Common myeloid progenitor, CD34-positive (primary cell): ENCODE data around the gene CAPN11.

Experiments used
- CTCF ChIA-PET: fragments of 350-600 bp; sonication (Branson Sonifier 250); formaldehyde crosslinking; loops from one replicate; lab custom pipeline; 2021; ENCODE audit warnings: antibody characterized with exemption; lab: Charles Lee
- POLR2A ChIA-PET: fragments of 350-600 bp; sonication (Branson Sonifier 250); formaldehyde crosslinking; loops from one replicate; lab custom pipeline; 2021; ENCODE audit warnings: antibody characterized with exemption; lab: Charles Lee
- DNase-seq, 3 donors: peaks; one replicate each; pipeline versions ENCODE4 v3.0.0 to v3.0.0-alpha.2; 2013
- H3K27ac ChIP-seq, 2 experiments: 1 replicate in 1 of 2; 2 replicates in 1 of 2; pipeline ENCODE4 v1.7.0; 2013; ENCODE audit warnings: inconsistent platforms in 2 of 2, low read length in 2 of 2, mild to moderate bottlenecking in 2 of 2, low read depth in 1 of 2, moderate library complexity in 1 of 2; ENCODE audit not compliant: severe bottlenecking in 2 of 2, insufficient read depth in 1 of 2, poor library complexity in 1 of 2
- H3K27me3 ChIP-seq, 5 experiments: replicated peaks in 2 of 5; 1 replicate in 3 of 5; 2 replicates in 2 of 5; pipeline versions ENCODE4 v1.6.1 to v1.7.0; 2013; ENCODE audit warnings: low read length in 4 of 5, mild to moderate bottlenecking in 2 of 5, moderate library complexity in 2 of 5, inconsistent platforms in 1 of 5; ENCODE audit not compliant: insufficient read depth in 5 of 5, control insufficient read depth in 4 of 5
- H3K36me3 ChIP-seq, 4 experiments: 1 replicate in 2 of 4; 2 replicates in 2 of 4; pipeline versions ENCODE4 v1.6.1 to v1.7.0; 2013; ENCODE audit warnings: low read length in 3 of 4, control low read depth in 1 of 4, mild to moderate bottlenecking in 1 of 4; ENCODE audit not compliant: control insufficient read depth in 4 of 4, insufficient read depth in 4 of 4
- H3K4me1 ChIP-seq, 4 experiments: 1 replicate in 3 of 4; 2 replicates in 1 of 4; pipeline versions ENCODE4 v1.6.1 to v1.7.1; 2013; ENCODE audit warnings: low read length in 3 of 4, mild to moderate bottlenecking in 3 of 4, control low read depth in 1 of 4, inconsistent platforms in 1 of 4, moderate library complexity in 1 of 4; ENCODE audit not compliant: control insufficient read depth in 4 of 4, insufficient read depth in 4 of 4; ENCODE audit errors: control extremely low read depth in 1 of 4
- H3K4me3 ChIP-seq, 7 experiments: 1 replicate in 4 of 7; 2 replicates in 3 of 7; pipeline versions ENCODE4 v1.5.1 to v1.7.0; 2013; ENCODE audit warnings: mild to moderate bottlenecking in 7 of 7, low read length in 6 of 7, moderate library complexity in 6 of 7, inconsistent platforms in 2 of 7, low read depth in 2 of 7, control low read depth in 1 of 7; ENCODE audit not compliant: insufficient read depth in 4 of 7, control insufficient read depth in 1 of 7; ENCODE audit errors: extremely low read depth in 1 of 7
- H3K9me3 ChIP-seq, 5 experiments: 1 replicate in 4 of 5; 2 replicates in 1 of 5; pipeline versions ENCODE4 v1.6.1 to v1.7.1; 2013; ENCODE audit warnings: low read length in 4 of 5, mild to moderate bottlenecking in 2 of 5, inconsistent platforms in 1 of 5, low read depth in 1 of 5, moderate library complexity in 1 of 5; ENCODE audit not compliant: control insufficient read depth in 4 of 5, insufficient read depth in 2 of 5; ENCODE audit errors: control extremely low read depth in 1 of 5
- WGBS: methylation state at CpG from one replicate; pipeline ENCODE4 v1.1.5; 2013; ENCODE audit not compliant: insufficient coverage; 5-methylcytosine and 5-hydroxymethylcytosine counted together

The CAPN11 gene

GRCh38 chr6:44123544-44123943, 35.1 kb upstream of the CAPN11 start:
- H3K9me3 ChIP-seq = no peaks in the 10 kb centered on the region
- H3K4me1 ChIP-seq = peaks cover 28 to 56% (median 40%) of the 10 kb centered on the region in 4 experiments
- H3K27ac ChIP-seq = no peak overlapping the region
- WGBS = 100% methylated on average over 1 of the region's 2 CpGs
- H3K4me3 ChIP-seq = no peak overlapping the region
- POLR2A ChIA-PET = interaction anchor here (0.6 kb wide), 1 partner anchor 207 kb away, joined by 3 read pairs; no protein-coding TSS in a partner anchor
- peaks cover 0 to 27% (median 10%) of the 10 kb centered on the region in 5 experiments for H3K27me3 ChIP-seq
- CTCF ChIA-PET = interaction anchor here (0.6 to 2.7 kb wide), 5 partner anchors 17 to 145 kb away, joined by 3 to 6 read pairs (median 3); no protein-coding TSS in a partner anchor
- DNase-seq = no peak
- peaks cover 0 to 4% (median 0%) of the 10 kb centered on the region in 4 experiments for H3K36me3 ChIP-seq

- CTCF ChIA-PET = no interaction called here
Measured at GRCh38 chr6:44126320-44127149, 32.1 kb upstream of the CAPN11 start.

GRCh38 chr6:44127186-44128019, 31.2 kb upstream of the CAPN11 start, which contains the start of the genes MRPL14 and TMEM63B:
Gene MRPL14, minus strand, starts transcription at chr6:44127452. Its CDS starts 10,841 bp downstream, at chr6:44116611.
Gene TMEM63B, plus strand, starts transcription at chr6:44127554. Its CDS starts 7,031 bp downstream, at chr6:44134585.
- POLR2A ChIA-PET = no interaction called here
- WGBS = under 1% methylated on average over 35 of the region's 80 CpGs
- Histone ChIP-seq H3K9me3 (no peaks in the 10 kb centered on the region), H3K4me3 (peak within 1 kb of the TSS; percentile 77 to 91 (median 85)), H3K36me3 (peaks cover 0 to 4% (median 0%) of the 10 kb centered on the region in 4 experiments), H3K27me3 (peaks cover 0 to 13% (median 9%) of the 10 kb centered on the region in 5 experiments), H3K27ac (peak within 1 kb of the TSS in 1 of 2 experiments; percentile 83), H3K4me1 (peaks cover 25 to 53% (median 39%) of the 10 kb centered on the region in 4 experiments)
- CTCF ChIA-PET = no interaction called here
- peak; percentile 77 to 86 (median 84) for DNase-seq

More at GRCh38 chr6:44126320-44127149, 32.1 kb upstream of the CAPN11 start:
- 6% methylated on average over 18 of the region's 31 CpGs for WGBS
- Histone ChIP-seq H3K27me3 (peaks cover 0 to 13% (median 9%) of the 10 kb centered on the region in 5 experiments), H3K27ac (peak overlapping the region in 1 of 2 experiments; percentile 83), H3K9me3 (no peaks in the 10 kb centered on the region), H3K36me3 (peaks cover 0 to 4% (median 0%) of the 10 kb centered on the region in 4 experiments), H3K4me1 (peaks cover 28 to 56% (median 42%) of the 10 kb centered on the region in 4 experiments), H3K4me3 (peak overlapping the region; percentile 77 to 91 (median 85))
- peak; percentile 47 to 86 (median 79) for DNase-seq
- POLR2A ChIA-PET = no interaction called here

- peak in 2 of 3 donors; percentile 29 to 46 for DNase-seq
- Histone ChIP-seq H3K9me3 (no peaks in the 10 kb centered on the region), H3K27ac (peak overlapping the region in 1 of 2 experiments; percentile 5), H3K36me3 (peaks cover 0 to 4% (median 0%) of the 10 kb centered on the region in 4 experiments), H3K4me3 (peak overlapping the region; percentile 44 to 82 (median 71)), H3K27me3 (peaks cover 0 to 13% (median 9%) of the 10 kb centered on the region in 5 experiments), H3K4me1 (peaks cover 18 to 44% (median 31%) of the 10 kb centered on the region in 4 experiments)
- 11% methylated on average over 31 of the region's 49 CpGs for WGBS
- POLR2A ChIA-PET = no interaction called here
- CTCF ChIA-PET = interaction anchor here (1.2 to 1.5 kb wide), 3 partner anchors 8 to 38 kb away, joined by 3 to 5 read pairs (median 3); no protein-coding TSS in a partner anchor
Measured at GRCh38 chr6:44128020-44128917, 30.4 kb upstream of the CAPN11 start.

- CTCF ChIA-PET = interaction anchor here (1.0 to 1.5 kb wide), 5 partner anchors 25 to 138 kb away, joined by 3 to 4 read pairs (median 3); no protein-coding TSS in a partner anchor
- H3K27ac ChIP-seq = no peak overlapping the region
- WGBS = 60% methylated on average over 1 of the region's 2 CpGs
- no peak overlapping the region for H3K4me3 ChIP-seq
- peak in 2 of 3 donors; percentile 58 to 75 for DNase-seq
- POLR2A ChIA-PET = interaction anchor here (0.6 kb wide), 1 partner anchor 16 kb away, joined by 5 read pairs; no protein-coding TSS in a partner anchor
- H3K4me1 ChIP-seq = peaks cover 9 to 32% (median 24%) of the 10 kb centered on the region in 4 experiments
- H3K9me3 ChIP-seq = no peaks in the 10 kb centered on the region
- H3K36me3 ChIP-seq = peaks cover 0 to 4% (median 0%) of the 10 kb centered on the region in 4 experiments
- peaks cover 0 to 13% (median 9%) of the 10 kb centered on the region in 5 experiments for H3K27me3 ChIP-seq
Measured at GRCh38 chr6:44129841-44130322, 28.7 kb upstream of the CAPN11 start.
